HG02852 (cell line): ENCODE measurements around the gene APOE.

Experiments used
- ATAC-seq: cut with Tn5 transposase; IDR thresholded peaks from one replicate; pipeline ENCODE4 v1.9.1; 2021; ENCODE audit warnings: mild to moderate bottlenecking, moderate library complexity; ENCODE audit not compliant: unreplicated experiment

The APOE gene

DNA sequence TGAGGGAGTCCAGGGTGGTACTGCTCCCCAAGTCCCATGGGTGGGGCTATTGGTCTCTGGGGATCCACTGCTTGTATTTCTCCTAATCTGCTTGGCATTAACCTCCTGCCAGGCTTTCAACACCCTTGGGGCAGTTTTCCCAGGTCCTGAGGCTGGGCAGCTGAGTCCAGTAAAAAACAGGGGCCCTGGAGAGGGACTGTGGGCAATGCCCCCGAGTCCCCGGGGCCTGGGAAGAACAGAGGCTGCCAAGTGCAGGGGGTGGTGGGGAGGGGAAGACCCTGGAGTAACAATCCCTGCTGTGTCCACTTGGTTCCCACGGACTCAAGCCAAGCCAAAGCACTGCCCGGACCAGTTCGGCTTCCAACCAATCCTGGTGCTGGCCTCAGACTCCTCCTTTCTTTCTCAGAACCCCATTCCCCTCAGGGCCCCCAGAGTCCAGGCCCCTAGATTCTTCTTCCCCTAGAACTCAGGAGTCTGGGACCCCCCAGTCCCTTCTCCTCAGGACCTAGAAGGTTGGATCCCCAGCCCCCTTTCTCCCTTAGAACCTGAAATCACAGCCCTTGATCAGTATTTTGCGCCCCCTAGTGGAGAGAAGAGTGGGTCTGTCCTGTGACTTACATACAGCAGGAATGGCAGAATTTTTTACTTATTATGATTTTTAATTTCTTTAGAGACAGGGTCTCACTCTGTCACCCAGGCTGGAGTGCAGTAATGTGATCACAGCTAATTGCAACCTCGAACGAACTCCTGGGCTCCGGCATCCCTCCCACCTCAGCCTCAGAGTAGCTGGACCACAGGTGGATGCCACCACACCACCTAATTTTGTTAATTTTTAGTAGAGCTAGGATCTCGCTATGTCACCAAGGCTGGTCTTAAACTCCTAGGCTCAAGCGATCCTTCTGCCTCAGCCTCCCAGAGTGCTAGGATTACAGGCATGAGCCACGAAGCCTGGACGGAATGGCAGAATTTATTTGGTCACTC is 45.9 kb downstream of the APOE start:
- ATAC-seq, result no peak

GRCh38 chr19:44954278-44954648 is 48.7 kb downstream of the APOE start:
- no peak for ATAC-seq

DNA sequence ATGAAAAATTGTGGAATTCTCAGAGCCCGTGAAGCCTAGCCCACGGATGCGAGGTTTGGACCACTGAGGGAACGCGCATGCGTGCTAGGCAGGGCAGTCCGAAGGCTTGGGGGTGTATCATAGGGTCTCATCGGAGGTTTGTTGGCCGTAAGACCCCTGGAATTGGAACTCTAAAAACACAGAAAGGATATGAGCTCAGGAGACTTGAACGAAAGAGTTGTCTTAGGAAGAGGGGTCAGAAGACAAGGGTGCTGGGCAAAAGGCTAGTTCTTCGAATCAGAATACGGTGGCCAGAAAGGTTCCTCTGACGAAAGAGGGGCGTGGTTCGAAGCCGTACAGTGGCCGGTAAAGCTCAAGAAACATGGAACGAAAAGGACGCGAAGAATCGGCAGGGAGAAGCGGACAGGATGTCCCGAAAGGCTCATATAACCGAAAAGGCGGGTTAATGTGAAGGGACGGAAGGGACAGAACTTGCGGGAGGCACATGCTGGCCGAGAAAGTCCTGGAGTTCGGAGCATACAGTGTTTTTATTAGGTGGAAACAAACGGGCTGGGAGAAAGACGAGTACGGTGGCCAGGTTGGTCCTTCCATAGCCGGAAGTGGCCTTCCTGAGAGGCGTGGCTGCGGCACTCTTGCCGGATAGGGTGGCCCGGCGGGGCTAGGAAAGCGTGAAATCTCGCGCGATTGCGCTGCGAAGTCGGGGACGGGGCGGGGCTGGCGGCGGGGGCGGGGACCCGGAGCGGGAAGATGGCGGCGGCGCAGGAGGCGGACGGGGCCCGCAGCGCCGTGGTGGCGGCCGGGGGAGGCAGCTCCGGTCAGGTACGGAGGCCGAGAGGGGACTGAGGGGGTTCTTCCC is 49.3 kb downstream of the APOE start, which contains the start of gene CLPTM1:
CLPTM1 (plus strand) TSS at position 732 of the 856 bp plus-strand sequence; CDS start at position 748, 16 bp downstream.
- peak; percentile 78 for ATAC-seq

GRCh38 chr19:44955505-44956439 is 50.2 kb downstream of the APOE start:
- ATAC-seq, result peak; percentile 20

DNA sequence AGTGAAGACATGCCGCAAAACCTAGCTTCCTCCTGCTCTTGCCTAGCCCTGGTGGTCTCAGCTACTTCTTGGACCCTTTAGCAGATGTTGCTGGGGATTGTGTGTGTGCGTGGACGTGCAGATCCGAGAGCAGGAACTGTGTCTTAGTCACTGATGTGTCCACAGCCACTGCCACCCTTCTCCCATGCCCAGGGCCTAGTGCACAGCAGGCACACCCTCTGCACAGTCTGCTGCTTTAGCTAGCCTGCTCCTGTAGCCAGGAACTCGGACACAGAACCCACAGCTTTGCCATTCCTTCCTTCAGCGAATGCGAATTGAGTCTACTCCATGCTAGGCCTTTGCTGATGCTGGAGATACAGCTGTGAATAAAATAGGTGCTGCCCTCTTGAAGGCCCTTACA is 51.9 kb downstream of the APOE start:
- no peak for ATAC-seq

- no peak for ATAC-seq
These were observed 52.5 kb downstream of the APOE start for GRCh38 chr19:44958090-44958489.
